ENCODE measurements around the gene RLN1.
"Not testable (repeated sequence)": the region's sequence is repeated elsewhere in the genome, so short reads cannot be mapped to it uniquely, and the experiment has no call there.

The RLN1 gene

GRCh38 chr9:5338992-5339981 is at the start of gene RLN1:
RLN1 (minus strand) TSS chr9:5339876; CDS start chr9:5339746, 130 bp downstream.
- not testable (repeated sequence) for DNase-seq

GRCh38 chr9:5389109-5389732 is 49.5 kb upstream of the RLN1 start:
- no peak for DNase-seq

- DNase-seq = no peak
Measured at GRCh38 chr9:5388026-5388819, 48.5 kb upstream of the RLN1 start.

- DNase-seq = no peak
Measured at GRCh38 chr9:5384436-5384835, 44.8 kb upstream of the RLN1 start.

GRCh38 chr9:5382479-5382878 is 42.8 kb upstream of the RLN1 start:
- no peak for DNase-seq

GRCh38 chr9:5375790-5376477 is 36.3 kb upstream of the RLN1 start:
- DNase-seq = no peak

- no peak for DNase-seq
Measured at GRCh38 chr9:5375091-5375490, 35.4 kb upstream of the RLN1 start.

GRCh38 chr9:5364294-5365024 is 24.8 kb upstream of the RLN1 start:
- no peak for DNase-seq

GRCh38 chr9:5361326-5362010 is 21.8 kb upstream of the RLN1 start:
- no peak for DNase-seq

GRCh38 chr9:5360341-5360740 is 20.7 kb upstream of the RLN1 start:
- DNase-seq = no peak

GRCh38 chr9:5357431-5358105 is 17.9 kb upstream of the RLN1 start:
- DNase-seq = no peak

GRCh38 chr9:5355817-5356216 is 16.1 kb upstream of the RLN1 start:
- DNase-seq = no peak

- no peak for DNase-seq
Measured at GRCh38 chr9:5355226-5355625, 15.6 kb upstream of the RLN1 start.

- DNase-seq = no peak
Measured at GRCh38 chr9:5354184-5354583, 14.5 kb upstream of the RLN1 start.

GRCh38 chr9:5352637-5353248 is 13.1 kb upstream of the RLN1 start:
- no peak for DNase-seq

GRCh38 chr9:5336688-5337087 is 3.0 kb downstream of the RLN1 start:
- no peak for DNase-seq

GRCh38 chr9:5331276-5331675 is 8.4 kb downstream of the RLN1 start:
- not testable (repeated sequence) for DNase-seq

- peak; percentile 51 for DNase-seq
Measured at GRCh38 chr9:5326893-5327548, 12.7 kb downstream of the RLN1 start.

GRCh38 chr9:5326187-5326586 is 13.5 kb downstream of the RLN1 start:
- DNase-seq = no peak

GRCh38 chr9:5321601-5322000 is 18.1 kb downstream of the RLN1 start:
- DNase-seq = not testable (repeated sequence)
